Inflammatory macrophage treated with lipopolysaccharide for 4 hours (primary cell): ENCODE data around the gene VPS26C.
"Not testable (repeated sequence)": the region's sequence is repeated elsewhere in the genome, so short reads cannot be mapped to it uniquely, and the experiment has no call there.

Source experiments
- DNase-seq: peaks from one replicate; pipeline ENCODE4 v3.0.0-alpha.2; 2020

Gene VPS26C

DNA sequence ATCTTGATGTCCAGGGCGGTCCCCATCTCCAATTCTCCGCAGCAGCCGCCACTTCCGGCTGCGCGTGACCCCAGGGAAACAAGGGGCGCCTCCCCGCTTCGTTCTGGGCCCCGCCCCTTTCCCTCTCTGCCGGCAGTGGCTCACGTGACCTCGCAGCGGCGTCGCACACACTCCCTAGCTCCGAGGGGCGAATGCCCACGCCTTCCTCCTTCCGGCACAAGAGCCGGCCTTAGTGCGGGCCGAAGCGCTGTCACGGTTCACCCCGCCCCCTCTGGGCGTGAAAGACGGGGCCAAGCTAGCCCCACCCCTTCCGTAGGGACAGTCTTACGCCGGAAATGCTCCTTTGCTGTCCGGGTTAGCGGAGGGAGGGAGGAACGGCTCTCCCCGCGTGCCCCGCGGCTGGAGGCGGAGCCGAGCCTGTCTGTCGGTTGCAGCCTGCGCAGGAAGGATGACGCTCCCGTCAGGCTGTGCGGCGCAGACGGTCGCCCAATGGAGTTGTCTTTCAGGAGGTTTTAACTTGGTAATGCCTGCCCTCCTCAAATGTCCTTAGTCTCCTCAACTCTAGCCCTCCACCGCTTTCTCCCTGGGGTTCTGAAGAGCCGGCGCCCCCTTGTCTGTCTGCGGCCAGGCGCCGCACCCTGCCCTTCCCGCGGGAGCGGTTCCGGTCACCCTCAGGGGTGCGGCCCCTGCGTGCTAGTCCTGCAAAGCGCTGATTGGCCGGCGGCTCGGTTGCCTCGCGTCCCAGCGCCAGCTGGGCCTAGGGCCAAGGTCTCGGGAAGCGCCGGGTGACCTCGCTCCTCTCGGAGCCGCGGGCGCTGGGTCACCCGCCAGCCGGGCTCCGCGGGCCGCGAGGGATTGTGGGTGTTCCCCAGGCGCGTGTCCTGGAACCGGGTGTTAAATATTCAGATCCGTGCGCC lies at the start of gene VPS26C:
Gene VPS26C (minus strand): TSS at position 66 of the 917 bp plus-strand sequence. CDS start 40 bp downstream, at position 26.
- DNase-seq = peak; percentile 100

DNA sequence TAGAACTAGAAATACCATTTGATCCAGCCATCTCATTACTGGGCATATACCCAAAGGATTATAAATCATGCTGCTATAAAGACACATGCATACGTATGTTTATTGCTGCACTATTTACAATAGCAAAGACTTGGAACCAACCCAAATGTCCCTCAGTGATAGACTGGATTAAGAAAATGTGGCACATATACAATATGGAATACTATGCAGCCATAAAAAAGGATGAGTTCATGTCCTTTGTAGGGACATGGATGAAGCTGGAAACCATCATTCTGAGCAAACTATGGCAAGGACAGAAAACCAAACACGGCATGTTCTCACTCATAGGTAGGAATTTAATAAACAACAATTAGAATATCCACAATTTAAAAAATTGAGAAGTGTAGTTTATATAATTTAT lies 48.9 kb upstream of the VPS26C start:
- not testable (repeated sequence) for DNase-seq

DNA sequence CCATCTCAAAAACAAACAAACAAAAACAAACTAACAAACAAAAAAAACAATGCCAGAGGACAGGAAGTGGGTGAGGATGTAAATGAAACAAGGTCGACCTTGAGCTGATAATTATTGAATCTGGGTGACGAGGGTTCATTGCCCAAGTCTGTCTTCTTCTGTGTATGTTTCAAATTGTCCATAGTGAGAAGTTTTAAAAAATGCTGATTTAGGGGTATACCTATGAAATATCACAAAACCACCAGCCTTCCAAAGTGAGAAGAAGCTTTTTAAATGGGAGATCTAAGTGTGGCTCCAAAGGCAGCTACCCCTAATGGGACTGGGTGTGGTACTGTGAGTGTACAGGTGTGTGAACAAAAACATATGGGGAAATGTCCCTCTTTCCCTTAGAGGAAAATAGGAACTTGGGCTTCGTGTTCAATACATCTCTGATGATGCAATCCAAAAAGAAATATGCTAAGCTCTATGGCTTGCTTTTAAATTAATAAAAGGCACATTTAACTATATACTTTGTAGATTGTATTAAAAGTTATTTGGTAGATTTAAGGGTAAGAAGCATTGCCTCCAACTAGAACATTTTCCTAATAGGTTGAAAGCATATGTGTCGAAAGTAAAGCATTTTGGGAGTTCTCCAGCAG lies 33.1 kb upstream of the VPS26C start:
- DNase-seq = no peak

DNA sequence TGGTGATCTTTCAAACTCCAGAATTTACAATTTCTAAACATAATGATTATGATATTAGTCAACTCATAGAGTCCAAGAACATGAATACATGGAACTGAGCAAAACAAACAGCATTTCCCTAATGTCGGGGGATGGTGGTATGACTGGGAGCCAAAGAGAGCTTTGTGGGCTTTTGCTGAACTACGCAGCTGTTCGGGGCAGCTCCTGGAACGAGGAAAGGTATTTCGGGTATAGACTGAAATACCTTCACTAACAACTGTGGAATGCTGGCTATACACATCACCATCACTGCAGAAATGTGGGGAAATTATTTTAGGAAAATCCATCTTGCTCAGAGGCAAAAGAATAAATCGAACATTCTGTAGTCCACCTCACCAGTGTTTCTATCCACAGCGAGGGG lies 30.2 kb upstream of the VPS26C start:
- no peak for DNase-seq

DNA sequence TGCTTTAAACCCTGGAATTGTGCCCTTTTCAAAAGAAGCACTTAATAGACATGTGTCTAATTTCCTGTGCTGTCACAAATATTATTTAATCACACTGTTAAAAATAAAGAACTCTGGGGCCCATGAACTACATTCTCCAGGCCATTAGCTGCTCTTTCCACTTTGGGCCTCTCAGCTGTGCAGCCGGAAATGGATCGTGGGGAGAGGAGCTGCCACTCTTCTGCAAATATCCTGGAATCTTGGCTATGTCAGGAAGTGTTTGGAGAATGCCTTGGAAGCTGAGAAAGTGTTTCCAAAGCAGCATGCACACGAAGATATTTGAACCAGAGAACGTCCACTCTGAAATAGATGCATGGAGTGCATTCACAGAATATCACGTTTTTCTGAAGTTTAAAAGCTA lies 27.5 kb upstream of the VPS26C start:
- no peak for DNase-seq

DNA sequence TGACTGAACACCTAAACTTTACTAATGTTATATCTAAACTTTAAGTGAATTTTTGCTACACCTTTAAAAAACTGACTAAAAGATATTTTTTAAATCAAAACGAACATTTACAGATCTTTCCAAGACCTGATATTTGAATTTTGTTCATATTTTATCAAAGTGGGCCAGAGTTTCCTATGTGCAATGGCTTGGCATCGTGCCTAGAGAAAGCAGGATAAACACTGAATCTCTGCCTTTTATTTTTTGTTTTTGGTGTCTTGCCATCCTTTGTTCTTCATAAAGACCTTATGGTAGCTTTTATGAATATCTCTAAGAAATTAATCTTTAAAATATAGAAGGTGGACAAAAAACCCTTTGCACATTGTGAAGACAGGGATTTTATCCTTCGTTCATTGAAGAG lies 25.8 kb upstream of the VPS26C start:
- DNase-seq = no peak

DNA sequence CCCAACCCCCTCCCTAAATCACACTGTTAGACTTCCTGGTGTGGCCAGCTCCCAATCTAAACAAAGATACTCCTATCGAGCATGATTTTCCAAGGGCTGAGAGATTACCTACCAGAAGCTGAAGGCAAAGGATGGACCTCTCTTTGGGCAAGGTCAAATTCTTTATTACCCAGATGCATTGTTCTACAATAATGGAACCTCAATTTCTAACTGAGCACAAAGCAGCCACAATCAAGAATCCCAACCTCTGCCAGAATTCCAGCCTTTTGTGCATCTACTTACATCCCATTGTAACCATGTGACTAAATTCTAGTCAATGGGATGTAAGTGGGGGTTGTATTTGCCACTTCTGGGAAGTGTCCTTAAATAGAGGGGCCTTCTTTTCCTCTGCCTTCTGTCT lies 24.9 kb upstream of the VPS26C start:
- DNase-seq = no peak

DNA sequence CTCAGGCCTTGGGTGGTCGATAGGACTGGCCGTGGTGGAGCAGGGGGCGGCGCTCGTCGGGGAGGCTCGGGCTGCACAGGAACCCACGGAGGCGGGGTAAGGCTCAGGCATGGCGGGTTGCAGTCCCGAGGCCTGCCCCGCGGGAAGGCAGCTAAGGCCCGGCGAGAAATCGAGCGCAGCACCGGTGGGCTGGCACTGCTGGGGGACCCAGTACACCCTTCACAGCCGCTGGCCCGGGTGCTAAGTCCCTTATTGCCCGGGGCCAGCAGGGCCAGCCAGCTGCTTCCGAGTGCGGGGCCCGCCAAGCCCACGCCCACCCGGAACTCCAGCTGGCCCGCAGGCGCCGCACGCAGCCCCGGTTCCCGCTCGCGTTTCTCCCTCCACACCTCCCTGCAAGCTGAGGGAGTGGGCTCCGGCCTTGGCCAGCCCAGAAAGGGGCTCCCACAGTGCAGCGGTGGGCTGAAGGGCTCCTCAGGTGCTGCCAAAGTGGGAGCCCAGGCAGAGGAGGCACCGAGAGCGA lies 16.1 kb upstream of the VPS26C start:
- not testable (repeated sequence) for DNase-seq

DNA sequence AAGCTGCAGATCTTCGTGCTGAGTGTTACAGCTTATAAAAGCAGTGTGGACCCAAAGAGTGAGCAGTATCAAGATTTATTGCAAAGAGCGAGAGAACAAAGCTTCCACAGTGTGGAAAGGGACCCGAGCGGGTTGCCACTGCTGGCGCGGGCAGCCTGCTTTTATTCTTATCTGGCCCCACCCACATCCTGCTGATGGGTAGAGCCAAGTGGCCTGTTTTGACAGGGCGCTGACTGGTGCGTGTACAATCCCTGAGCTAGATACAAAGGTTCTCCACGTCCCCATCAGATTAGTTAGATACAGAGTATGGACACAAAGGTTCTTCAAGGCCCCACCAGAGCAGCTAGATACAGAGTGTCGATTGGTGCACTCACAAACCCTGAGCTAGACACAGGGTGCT lies 15.5 kb upstream of the VPS26C start:
- not testable (repeated sequence) for DNase-seq

DNA sequence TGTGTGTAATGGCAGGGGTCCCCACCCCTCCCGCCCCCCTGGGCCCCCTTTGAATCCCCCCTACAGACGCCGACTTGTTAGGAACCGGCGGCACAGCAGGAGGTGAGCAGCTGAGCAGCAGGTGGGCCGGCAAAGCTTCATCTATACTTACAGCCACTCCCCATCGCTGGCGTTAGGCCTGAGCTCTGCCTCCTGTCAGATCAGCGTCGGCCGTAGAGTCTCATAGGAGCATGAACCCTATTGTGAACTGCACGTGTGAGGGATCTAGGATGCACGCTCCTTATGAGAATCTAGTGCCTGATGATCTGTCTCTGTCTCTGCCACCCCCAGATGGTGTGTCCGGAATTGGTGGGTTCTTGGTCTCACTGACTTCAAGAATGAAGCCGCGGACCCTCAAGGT lies 14.9 kb upstream of the VPS26C start:
- no peak for DNase-seq

DNA sequence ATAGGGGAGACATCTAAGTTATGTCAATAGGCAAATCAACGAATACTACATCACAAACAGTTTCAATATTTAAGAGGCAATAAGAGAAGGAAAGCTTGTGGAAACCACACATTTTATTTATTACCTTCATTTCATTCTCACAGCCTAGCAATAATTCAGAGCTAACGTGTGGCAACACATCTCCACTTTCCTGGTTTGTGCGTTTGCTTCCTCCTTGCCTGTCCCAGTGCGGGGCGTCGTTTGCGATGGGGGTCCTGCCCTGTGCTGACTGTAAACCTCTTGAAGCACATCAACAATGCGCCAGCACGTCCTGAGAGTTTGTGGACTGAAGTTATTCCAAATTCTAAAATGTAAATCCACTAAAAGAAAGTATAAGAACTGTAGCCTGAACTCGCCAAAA lies 14.4 kb upstream of the VPS26C start:
- DNase-seq = no peak

DNA sequence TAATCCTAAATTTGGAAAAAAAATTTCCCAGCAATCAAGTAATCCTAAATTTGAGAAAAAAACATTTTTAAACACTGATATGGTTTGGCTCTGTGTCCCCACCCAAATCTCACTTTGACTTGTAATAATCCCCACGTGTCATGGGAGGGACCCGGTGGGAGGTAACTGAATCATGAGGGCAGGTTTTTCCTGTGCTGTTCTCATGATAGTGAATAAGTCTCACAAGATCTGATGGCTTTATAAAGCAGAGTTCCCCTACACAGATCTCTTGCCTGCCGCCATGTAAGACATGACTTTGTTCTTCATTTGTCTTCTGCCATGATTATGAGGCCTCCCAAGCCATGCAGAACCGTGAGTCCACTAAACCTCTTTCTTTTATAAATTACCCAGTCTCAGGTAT lies 12.1 kb upstream of the VPS26C start:
- DNase-seq = not testable (repeated sequence)

DNA sequence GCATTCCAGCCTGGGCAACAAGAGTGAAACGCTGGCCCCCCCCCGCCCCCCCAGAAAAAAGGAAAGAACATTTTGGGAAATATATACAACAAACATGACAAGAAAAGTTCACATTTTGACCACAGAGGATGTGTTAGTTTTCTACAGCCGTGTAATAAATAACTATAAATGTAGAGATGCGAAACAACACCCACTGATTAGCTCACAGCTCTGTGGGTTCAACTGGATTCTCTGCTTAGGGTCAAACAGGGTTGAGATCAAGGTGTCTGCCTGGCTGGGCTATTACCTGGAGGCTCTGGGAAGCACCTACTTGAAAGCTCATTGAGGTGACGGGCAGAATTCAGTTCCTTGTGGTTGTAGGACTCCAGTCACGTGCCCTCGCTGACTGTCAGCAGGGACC lies 11.1 kb upstream of the VPS26C start:
- DNase-seq = no peak

DNA sequence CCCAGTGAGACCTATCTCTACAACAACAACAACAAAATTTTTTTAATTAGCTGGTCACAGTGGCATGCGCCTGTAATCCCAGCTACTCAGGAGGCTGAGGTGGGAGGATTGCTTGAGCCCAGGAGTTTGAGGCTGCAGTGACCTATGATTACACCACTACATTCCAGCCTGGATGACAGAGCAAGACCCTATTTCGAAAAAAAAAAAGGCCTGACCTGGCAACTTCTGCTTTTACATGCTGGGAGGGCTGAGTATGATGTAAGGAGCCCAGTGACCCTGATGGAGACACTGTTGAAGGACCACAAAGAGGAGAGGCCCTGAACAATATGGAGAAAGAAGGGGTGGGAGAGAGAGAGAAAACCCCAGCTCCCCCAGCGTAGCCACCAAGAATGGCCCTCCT lies 9.2 kb upstream of the VPS26C start:
- peak; percentile 51 for DNase-seq

DNA sequence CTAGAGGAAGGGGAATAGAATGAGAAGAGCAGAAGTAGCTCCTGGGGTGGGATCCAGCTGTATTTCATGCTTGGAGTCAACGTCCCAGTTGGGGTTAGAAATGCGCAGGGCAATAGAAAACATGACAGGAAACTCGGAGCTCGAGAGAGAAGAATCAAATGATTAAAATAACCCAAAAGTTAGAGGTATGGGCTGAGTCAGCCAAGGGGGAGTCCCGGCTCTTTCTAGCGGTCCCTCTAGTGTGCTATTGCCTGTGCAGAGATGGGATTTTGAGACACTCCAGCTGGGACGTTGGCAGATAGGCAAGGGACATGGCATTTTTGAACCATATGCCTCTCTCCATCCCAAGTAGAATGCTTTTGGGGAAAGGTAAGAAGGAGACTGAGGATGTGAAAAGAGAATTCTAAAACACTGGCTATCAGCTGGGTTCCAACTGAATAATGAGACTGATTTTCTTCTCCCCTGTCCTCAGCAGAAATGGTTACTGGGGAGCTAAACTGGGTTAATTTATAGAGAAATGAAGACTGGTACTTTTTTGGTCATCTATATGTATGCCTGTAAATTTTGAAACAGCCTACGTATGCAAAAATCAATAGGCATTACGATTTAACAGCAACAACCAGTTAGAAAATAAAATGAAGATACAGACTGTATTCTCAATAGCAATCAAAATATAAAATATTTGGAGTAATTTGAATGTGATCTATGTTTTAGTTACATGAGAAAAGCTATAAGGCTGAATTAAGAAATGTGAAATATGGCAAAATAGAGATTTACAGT lies 7.0 kb upstream of the VPS26C start:
- DNase-seq = no peak

DNA sequence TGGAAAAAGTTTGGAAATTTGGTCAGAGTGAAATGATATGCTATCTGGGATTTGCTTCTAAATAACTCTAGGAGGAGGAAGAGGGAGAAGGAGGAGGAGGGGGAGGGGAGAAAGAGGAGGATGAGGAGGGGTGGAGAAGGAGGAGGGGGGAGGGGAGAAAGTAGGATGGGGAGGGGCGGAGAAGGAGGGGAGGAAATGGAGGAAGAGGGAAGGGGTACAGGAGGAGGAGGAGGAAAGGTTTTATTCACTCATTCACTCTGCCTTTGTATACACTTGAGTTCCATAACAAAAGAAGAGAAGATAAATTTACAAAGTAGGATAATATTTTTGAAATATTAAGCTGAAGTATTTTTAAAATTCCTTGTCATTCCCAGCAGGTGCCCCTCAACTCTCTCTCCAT lies 6.3 kb upstream of the VPS26C start:
- DNase-seq = no peak

DNA sequence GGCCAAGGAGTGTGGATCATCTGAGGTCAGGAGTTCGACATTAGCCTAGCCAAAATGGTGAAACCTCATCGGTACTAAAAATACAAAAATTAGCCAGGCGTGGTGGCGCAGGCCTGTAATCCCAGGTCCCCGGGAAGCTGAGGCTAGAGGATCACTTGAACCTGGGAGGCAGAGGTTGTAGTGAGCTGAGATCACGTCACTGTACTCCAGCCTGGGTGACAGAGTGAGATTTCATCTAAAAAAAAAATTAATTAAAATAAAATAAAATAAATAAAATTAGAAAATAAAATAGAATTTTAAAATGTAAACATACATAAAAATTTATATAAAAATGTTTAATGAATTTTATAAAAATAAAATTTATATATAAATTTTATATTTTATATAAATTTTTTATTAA lies 5.8 kb upstream of the VPS26C start:
- no peak for DNase-seq

DNA sequence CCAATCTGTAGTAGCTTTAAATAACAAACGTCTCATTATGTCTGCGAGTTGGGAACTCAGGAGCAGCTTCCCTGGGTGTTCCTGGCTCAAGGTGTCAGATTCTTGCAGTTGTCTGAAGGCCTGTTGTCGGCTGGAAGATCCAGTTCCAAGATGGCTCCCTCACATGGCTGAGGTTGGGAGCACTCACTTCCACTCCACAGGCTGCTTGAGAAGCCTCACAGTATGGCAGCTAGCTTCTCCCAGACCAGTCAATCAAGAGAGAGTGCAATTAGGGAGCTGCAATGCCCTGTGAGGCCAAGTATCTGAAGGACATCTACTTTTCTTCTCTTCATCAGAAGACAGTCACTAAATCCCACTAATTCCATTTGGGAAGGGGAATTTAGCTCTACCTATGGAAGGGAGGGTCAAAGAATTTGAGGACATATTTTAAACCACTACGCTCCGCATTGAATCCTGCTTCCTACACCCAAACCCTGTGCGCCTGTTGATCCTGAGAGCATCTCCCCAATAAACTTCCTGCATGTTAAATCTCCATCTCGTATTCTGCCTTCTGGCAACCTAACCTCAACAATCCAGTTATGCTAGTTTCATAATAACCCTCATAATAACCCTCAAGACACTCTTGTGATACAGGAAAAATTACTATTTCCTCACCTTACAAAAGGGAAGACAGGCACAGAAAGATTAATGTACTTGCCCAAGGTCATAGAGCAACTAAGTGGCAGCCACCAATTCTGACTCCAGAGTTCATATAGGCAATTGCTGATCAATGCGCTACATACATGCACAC lies 3.6 kb upstream of the VPS26C start:
- no peak for DNase-seq

DNA sequence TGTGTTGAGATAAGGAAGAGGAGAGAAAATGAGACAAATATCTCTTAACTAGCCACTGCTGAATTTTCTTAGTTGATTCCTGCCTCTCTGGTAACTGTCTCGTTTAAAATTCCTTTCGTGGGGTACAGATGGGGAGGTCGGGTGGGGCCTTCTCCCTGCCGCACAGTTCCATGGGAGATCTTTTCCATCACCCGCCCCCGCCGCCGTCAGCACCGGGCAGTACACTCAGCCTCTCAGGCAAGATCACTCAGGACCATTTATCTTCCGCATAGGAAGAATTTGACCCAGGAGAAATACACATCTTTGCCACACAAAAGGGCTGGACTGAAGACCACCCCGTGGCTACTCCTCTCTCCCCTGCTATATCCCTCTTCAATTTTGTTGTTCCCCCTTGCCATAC lies 2.3 kb upstream of the VPS26C start:
- no peak for DNase-seq

DNA sequence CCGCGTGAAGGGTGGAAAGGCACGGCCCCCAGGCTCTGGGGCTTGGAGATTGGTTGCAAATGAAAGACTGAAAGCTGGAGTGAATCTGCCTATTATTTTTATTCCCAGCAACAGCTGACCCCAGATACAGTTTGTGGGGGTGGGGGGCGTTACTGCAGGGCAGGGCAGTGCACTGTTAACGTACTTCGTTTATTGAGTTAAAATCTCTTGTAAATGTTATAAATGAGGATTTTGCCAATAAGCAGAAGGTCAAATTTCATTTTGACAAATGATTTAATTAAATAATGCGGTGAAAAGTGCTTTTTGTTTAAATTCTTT lies 1.0 kb upstream of the VPS26C start:
- no peak for DNase-seq

DNA sequence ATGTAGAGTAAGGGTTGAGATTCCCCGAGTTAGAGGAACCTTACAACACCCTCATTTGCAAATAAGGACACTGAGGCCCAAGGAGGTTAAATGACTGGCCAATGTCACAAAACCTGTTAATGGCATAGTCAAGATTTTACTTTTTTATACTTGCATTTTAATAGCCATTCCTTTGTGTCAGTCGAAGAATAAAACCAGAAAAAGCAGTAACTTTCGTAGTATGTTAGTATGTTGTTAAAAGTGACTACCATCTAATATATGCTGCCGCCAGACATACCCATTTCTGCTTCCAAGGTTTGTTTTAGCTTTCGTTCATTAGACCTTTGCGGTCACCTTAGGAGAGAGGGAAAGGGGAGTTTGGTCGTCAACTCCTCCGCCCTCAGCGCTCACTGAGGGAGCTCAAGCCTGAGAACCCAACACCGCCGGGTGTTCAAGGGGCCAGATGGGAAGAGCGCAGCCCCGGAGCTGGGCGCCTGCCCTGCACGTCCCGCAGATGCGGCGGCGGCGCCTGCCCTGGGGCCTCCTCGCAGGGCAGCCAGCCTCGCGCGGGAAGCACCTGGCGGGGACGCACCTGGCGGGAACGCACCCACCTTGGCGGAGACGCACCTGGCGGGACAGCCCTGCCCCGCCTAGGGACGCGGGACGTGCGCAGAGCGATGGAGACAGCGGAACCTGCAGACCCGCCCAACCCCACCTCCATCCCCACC lies 466 bp downstream of the VPS26C start:
- DNase-seq = peak; percentile 33

DNA sequence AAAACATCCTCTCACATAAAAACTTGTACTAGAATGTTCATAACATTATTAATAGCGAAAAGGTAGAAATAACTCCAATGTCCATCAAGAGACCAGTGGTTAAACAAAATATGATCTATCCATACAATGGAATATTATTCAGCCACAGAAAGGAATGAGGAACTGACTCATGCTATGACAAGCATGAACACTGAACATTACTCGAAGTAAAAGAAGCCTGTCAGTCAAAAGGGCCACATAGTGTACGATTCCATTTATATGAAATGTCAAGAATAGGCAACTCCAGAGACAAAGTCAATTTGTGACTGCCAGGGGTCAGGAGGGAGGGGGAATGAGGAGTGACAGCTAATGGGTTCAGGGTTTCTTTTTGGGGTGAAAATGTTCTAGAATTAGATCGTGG lies 2.3 kb downstream of the VPS26C start:
- peak; percentile 54 for DNase-seq
